Adrenal gland (tissue), 12 donors: Measurements from ENCODE around the gene SLC2A13. TPM values are rescaled to one million over a fixed set of nuclear protein-coding genes. Genes with fewer than 3 reads are reported as not detected.

Experiments used
- DNase-seq, 7 donors: peaks; one replicate each; pipeline ENCODE4 v3.0.0-alpha.2; 2019 to 2020
- H3K27ac ChIP-seq, 5 donors: fragments of 200-600 bp; sonication (generic) in 4 of 5; 1 replicate in 3 of 5; 2 replicates in 2 of 5; pipeline versions ENCODE4 v1.5.1 to v1.8.0; 2016 to 2020; ENCODE audit warnings: mild to moderate bottlenecking in 1 of 5
- H3K27me3 ChIP-seq: fragments of 200-600 bp; 2 replicates; pipeline ENCODE4 v1.8.0; 2021
- H3K36me3 ChIP-seq, 2 donors: fragments of 200-600 bp; replicated peaks in 1 of 2; 1 replicate in 1 of 2; 2 replicates in 1 of 2; pipeline versions ENCODE4 v1.5.1 to v1.8.0; 2018 to 2022
- H3K4me1 ChIP-seq, 2 donors: fragments of 200-600 bp; replicated peaks in 1 of 2; 1 replicate in 1 of 2; 2 replicates in 1 of 2; pipeline versions ENCODE4 v1.5.1 to v1.8.0; 2018 to 2021
- H3K4me3 ChIP-seq, 4 donors: fragments of 200-600 bp; sonication (generic) in 3 of 4; one replicate each; pipeline ENCODE4 v1.5.1; 2016 to 2018
- H3K9me3 ChIP-seq, 3 donors: fragments of 200-600 bp; sonication (generic) in 1 of 3; replicated peaks in 1 of 3; 1 replicate in 2 of 3; 2 replicates in 1 of 3; pipeline versions ENCODE4 v1.5.1 to v1.8.0; 2016 to 2021
- CTCF ChIP-seq, 6 experiments: fragments of 450-650 bp in 4 of 6; fragments of 200-600 bp in 2 of 6; sonication (generic) in 1 of 6; IDR thresholded peaks; 1 replicate in 5 of 6; 2 replicates in 1 of 6; pipeline versions ENCODE4 v1.5.1 to v1.8.0; 2016 to 2021; ENCODE audit warnings: antibody characterized with exemption in 6 of 6, mild to moderate bottlenecking in 2 of 6, moderate library complexity in 1 of 6
- POLR2A ChIP-seq, 2 donors: fragments of 450-650 bp; IDR thresholded peaks; one replicate each; pipeline ENCODE4 v1.6.1; 2017; ENCODE audit warnings: antibody characterized with exemption in 2 of 2, mild to moderate bottlenecking in 2 of 2, moderate library complexity in 1 of 2
- WGBS, 4 donors: extraction: QIAGEN DNeasy Blood & Tissue Kit in 2 of 4; methylation state at CpG; one replicate each; pipeline versions ENCODE4 v1.1.5 to v1.1.7; 2013 to 2017; 5-methylcytosine and 5-hydroxymethylcytosine counted together
- intact Hi-C, 2 donors: fragments of 100-400 bp; cut with DNase I; formaldehyde crosslinking; loops; one replicate each; pipeline versions ENCODE4 v1.14.1 to v1.15.0; 2022 to 2023
- polyA plus RNA-seq, 3 donors: library from polyadenylated mRNA; stranded (reverse); fragments of 200-250 nt in 2 of 3; fragments of 350-450 nt in 1 of 3; fragmentation: Illumina TruSeq in 1 of 3; extraction: RNeasy Lipid Tissue Mini Kit (QIAGEN cat#74804) in 1 of 3; gene quantifications; one replicate each; pipeline ENCODE4 v1.2.3, GENCODE V29; 2013 to 2014
- total RNA-seq, 9 donors: library from RNA; depleted of rRNA in 4 of 9; stranded (reverse); fragments of >200 nt in 4 of 9; fragments of 120-200 nt in 1 of 9; fragmentation: NEBNext Ultra II Directional in 1 of 9; extraction: Animal tissue kit (Norgen Biotek cat#: 25700) in 1 of 9; gene quantifications; one replicate each; pipeline versions ENCODE4 v1.1.0 to v1.2.4, GENCODE V29; 2013 to 2023
- donor health status: healthy with polysubstance abuse.
- donor health status: Bipolar disorder and iron deficiency.
- donor health status: DM: yes; HTN: yes; CAD: no.
- donor health status: DM: no; HTN: no; CAD: no.
- donor health status: DM: no; HTN: no; CAD: no.
- donor health status: DM: yes; HTN: yes; CAD: no.

SLC2A13 gene
- total and polyA plus RNA-seq, 12 donors = 3.5 to 49.1 (median 27.0) TPM

- Histone ChIP-seq H3K4me3 (no peak overlapping the region), H3K9me3 (no peaks in the 10 kb centered on the region), H3K27ac (peak overlapping the region in 1 of 5 donors; percentile 19), H3K27me3 (no peaks in the 10 kb centered on the region), H3K4me1 (peaks cover 0 to 26% of the 10 kb centered on the region in 2 donors), H3K36me3 (no peaks in the 10 kb centered on the region)
- intact Hi-C loops = no loop called here
- TF ChIP-seq POLR2A (IDR thresholded peaks at IDR 0.05) (no peak), CTCF (IDR thresholded peaks at IDR 0.05) (no peak)
- 66 to 98% (median 85%) methylated on average over 2 of the region's 2 CpGs for WGBS, 4 donors
- DNase-seq = no peak
These were observed 170.0 kb downstream of the SLC2A13 start for GRCh38 chr12:39935839-39936238.

GRCh38 chr12:39935275-39935674 is 170.6 kb downstream of the SLC2A13 start:
- no peak for DNase-seq
- H3K9me3 ChIP-seq = no peaks in the 10 kb centered on the region
- no peaks in the 10 kb centered on the region for H3K27me3 ChIP-seq
- TF ChIP-seq CTCF (IDR thresholded peaks at IDR 0.05) = no peak
- H3K27ac ChIP-seq = peak overlapping the region in 1 of 5 donors; percentile 19
- no peak overlapping the region for H3K4me3 ChIP-seq
- intact Hi-C loops = no loop called here
- peaks cover 0 to 31% of the 10 kb centered on the region in 2 donors for H3K4me1 ChIP-seq
- no peaks in the 10 kb centered on the region for H3K36me3 ChIP-seq
- WGBS, 4 donors = 67 to 71% (median 68%) methylated on average over 1 of the region's 1 CpG

- H3K4me1 ChIP-seq = peaks cover 0 to 34% of the 10 kb centered on the region in 2 donors
These were observed 174.0 kb downstream of the SLC2A13 start for GRCh38 chr12:39931857-39932256.

GRCh38 chr12:39931231-39931630 is 174.7 kb downstream of the SLC2A13 start:
- H3K27ac ChIP-seq = peak overlapping the region in 1 of 5 donors; percentile 44
- no peaks in the 10 kb centered on the region for H3K27me3 ChIP-seq
- no peaks in the 10 kb centered on the region for H3K9me3 ChIP-seq
- peaks cover 0 to 34% of the 10 kb centered on the region in 2 donors for H3K4me1 ChIP-seq
- WGBS, 4 donors = 63 to 73% (median 66%) methylated on average over 4 of the region's 4 CpGs
- TF ChIP-seq POLR2A (IDR thresholded peaks at IDR 0.05) (no peak), CTCF (IDR thresholded peaks at IDR 0.05) (no peak)
- DNase-seq = no peak
- H3K4me3 ChIP-seq = no peak overlapping the region
- intact Hi-C loops = no loop called here
- no peaks in the 10 kb centered on the region for H3K36me3 ChIP-seq

More at GRCh38 chr12:39931857-39932256, 174.0 kb downstream of the SLC2A13 start:
- Histone ChIP-seq H3K9me3 (no peaks in the 10 kb centered on the region), H3K4me3 (no peak overlapping the region), H3K36me3 (no peaks in the 10 kb centered on the region), H3K27ac (peak overlapping the region in 1 of 5 donors; percentile 44), H3K27me3 (no peaks in the 10 kb centered on the region)
- no peak for TF ChIP-seq CTCF (IDR thresholded peaks at IDR 0.05)
- TF ChIP-seq POLR2A (IDR thresholded peaks at IDR 0.05) = no peak
- intact Hi-C loops = no loop called here
- no peak for DNase-seq
